ENCODE data around the gene IQCM.

The IQCM gene

GRCh38 chr4:149815743-149816142 lies at the start of gene IQCM:
Gene IQCM (minus strand): TSS chr4:149815843. CDS start chr4:149742691, 73,152 bp downstream.
- no peak for DNase-seq

GRCh38 chr4:149857446-149857845 lies 41.8 kb upstream of the IQCM start:
- no peak for DNase-seq

- no peak for DNase-seq
These were observed 30.1 kb upstream of the IQCM start for GRCh38 chr4:149845743-149846142.

- no peak for DNase-seq
These were observed 26.0 kb upstream of the IQCM start for GRCh38 chr4:149841686-149842085.

DNA sequence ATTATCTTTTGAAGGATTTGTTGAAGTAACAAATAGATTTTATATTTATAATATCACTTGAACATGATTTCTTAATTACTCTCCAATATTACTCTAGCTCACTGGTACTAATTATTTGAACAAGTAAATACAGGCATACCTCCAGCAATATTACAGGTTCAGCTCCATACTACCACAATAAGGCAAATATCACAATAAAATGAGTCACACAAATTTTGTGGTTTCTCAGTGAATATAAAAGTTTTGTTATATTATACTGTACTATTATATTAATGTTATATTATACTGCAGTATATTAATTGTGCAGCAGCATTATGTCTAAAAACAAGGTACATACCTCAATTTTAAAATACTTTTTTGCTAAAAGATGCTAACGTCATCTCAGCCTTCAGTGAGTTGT lies 22.4 kb upstream of the IQCM start:
- no peak for DNase-seq

- DNase-seq, result no peak
These were observed 20.9 kb upstream of the IQCM start for GRCh38 chr4:149836546-149836945.

DNA sequence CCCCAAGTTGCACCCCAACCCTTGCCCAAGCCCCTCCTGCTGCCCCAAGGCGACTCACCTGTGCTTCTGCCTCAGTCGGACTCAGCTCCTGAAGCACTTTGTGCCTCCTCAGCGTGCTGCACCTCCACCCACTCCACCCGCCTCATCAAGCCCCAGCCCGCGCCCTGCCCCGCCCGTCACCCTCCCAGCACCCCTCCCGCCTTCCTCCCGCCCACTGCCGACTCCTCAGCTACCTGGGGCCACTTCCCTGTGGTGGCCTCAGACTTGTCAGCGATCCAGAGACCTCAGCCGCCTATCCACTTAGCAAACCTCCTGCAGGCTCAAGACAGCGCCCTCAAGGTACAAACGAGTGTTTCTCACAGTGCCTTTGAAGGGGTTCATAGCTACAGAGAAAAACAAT lies 19.6 kb upstream of the IQCM start:
- DNase-seq, result no peak

GRCh38 chr4:149831656-149832208 lies 16.1 kb upstream of the IQCM start:
- DNase-seq, result no peak

DNA sequence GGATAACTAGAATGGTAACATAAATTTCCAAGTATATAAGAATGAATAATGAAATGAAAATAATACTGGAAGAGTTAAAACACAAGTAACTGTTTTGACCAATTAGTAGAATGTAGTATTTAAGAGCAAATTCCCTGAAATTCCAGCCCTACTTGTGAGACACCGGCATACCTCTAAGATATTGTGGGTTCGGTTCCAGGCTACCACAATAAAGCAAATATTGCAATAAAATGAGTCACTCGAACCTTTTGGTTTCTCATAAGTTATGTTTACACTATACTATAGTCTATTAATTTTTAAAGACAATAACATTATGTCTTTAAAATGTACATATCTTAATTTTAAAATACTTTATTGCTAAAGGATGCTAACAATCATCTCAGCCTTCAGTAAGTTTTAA lies 15.2 kb upstream of the IQCM start:
- DNase-seq, result no peak

GRCh38 chr4:149825336-149825735 lies 9.7 kb upstream of the IQCM start:
- no peak for DNase-seq

DNA sequence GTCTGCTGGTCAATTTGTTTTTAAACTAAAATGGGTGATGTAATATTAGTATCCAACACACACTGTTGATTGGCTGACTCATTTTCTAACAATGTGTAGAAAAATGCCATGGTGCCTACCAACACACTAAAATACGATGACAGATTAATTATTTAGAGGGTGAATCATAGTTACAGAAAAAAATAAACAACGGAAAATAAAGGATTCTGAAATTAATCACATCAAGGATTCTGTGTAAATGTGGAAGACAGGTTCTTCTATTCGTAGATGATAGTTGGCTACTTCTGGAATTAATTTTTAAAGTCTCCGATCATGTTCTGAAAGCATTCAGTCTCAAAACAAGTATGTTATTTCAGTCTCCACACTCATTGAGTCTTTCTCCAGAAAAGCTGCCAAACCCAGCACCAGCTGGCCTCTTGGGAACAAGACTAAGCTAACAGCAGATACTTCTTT lies 8.2 kb upstream of the IQCM start:
- DNase-seq, result no peak

DNA sequence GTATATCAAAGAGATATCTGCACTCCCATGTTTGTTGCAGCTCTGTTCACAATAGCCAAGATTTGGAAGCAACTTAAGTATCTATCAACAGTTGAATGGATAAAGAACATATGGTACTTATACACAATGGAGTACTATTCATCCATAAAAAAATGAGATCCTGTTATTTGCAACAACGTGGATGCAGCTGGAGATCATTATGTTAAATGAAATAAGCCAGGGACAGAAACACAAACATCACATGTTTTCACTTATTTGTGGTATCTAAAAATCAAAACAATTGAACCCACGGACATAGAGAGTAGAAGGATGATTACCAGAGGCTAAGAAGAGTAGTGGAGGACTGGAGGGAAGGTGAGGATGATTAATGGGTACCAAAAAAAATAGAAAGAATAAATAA lies 14.2 kb downstream of the IQCM start:
- DNase-seq, result no peak

GRCh38 chr4:149799546-149799945 lies 16.1 kb downstream of the IQCM start:
- DNase-seq, result no peak

GRCh38 chr4:149796381-149796780 lies 19.3 kb downstream of the IQCM start:
- DNase-seq, result no peak

- DNase-seq, result no peak
These were observed 20.4 kb downstream of the IQCM start for GRCh38 chr4:149795256-149795655.

- no peak for DNase-seq
These were observed 21.3 kb downstream of the IQCM start for GRCh38 chr4:149794352-149794751.

GRCh38 chr4:149793459-149793858 lies 22.2 kb downstream of the IQCM start:
- DNase-seq, result no peak

DNA sequence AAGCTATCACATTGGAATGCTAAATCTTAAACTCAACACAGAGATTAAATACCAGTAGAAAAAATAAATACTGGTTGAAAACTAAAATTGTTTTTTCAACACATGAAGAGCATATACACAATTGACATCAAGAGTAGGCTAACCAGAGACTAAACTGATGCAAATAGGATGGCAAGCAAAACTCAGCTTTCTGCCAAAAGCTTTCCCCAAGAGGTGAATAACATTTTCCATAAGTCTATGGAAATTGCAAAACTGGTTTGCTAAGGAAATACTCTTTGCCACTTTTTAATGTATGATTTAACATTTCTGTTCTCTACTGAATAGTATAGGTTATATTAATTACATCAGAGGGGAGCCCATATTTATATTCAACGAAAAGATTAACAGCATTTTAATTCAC lies 23.8 kb downstream of the IQCM start:
- DNase-seq, result no peak

DNA sequence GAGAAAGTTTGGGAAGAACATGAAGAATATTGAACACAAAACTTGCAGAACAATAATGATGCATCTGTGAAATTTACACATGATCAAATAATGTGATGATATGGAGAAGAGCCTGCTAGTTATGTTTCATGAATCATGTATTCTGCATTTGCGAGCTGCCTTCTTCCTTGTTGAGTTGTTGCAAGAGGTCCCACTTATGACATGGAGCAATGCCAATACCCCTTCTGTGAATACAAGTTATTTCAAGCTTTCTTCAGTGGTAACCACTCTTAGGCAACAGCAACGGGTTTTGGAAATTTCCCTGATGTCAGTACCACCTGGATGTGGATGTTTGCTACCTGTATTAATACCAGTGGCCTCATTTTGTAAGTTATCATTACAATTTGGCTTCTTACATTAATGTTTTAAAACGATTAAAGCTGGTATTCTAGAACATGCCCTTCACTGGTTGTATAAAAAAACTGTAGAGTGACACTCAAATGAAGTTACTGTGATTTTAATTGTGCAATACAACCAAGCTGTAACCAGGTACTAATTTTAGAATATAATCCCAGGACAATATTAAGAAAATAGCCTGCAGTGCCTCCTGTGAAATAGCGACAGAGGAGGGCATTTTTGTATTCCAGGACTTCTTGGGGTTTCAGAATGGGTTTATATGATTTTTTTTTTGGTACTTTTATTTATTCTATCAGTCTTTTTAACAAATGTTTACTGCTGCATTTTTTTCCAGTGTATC lies 25.3 kb downstream of the IQCM start:
- DNase-seq, result no peak

GRCh38 chr4:149788300-149788699 lies 27.3 kb downstream of the IQCM start:
- DNase-seq, result no peak

- DNase-seq, result no peak
These were observed 29.8 kb downstream of the IQCM start for GRCh38 chr4:149785696-149786431.

GRCh38 chr4:149784018-149784417 lies 31.6 kb downstream of the IQCM start:
- DNase-seq, result no peak

GRCh38 chr4:149781150-149781549 lies 34.5 kb downstream of the IQCM start:
- DNase-seq, result no peak

DNA sequence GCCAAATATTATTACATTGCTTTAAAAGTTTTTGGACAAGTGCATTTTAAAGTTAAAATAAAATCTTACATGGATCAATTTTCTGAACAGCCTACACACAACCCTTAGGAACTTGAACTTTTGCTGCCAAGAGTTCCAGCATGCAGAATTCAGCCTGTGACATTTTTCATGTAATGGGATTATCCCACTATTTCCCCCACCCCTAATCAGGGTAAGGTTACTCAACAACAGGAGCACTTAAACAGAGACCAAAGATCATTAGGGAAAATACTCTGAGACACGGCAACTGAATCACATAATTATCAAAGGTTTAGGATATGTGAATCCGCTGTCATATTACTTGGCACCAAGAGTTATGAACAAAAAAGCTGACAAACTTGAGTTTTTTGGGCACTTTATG lies 47.2 kb downstream of the IQCM start:
- no peak for DNase-seq

Data from activated CD8-positive, alpha-beta memory T cell treated with anti-CD3 and anti-CD28 coated beads for 24 hours (primary cell).